AML-193 (cell line): Measurements from ENCODE around the gene HOXB3.

Source experiments
- DNase-seq, 2 experiments: peaks; one replicate each; lab custom pipeline; 2025; lab: John Stamatoyannopoulos, UW

The HOXB3 gene

GRCh38 chr17:48625495-48626244, 35.6 kb upstream of the HOXB3 start:
- DNase-seq, result no peak

GRCh38 chr17:48624544-48625494, 34.8 kb upstream of the HOXB3 start:
- no peak for DNase-seq

DNA sequence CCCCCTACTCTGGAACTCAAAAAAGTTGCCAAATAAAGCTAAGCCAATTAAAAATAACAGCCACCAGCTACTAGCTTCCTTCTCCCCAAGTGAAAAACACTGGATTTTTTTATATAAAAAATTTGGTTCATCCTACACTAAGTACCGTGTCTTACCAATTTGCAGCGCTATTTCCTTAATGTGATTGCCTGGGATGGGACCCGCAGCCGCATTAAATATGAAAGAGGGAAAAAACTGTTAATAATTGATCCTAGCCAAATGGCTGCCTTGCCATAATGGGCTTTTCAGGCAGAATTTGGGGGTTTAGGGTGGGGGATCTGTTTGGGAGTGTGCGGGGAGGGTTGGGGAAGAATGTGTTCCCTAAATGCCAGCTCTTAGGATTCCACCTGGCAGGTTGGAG, 34.1 kb upstream of the HOXB3 start:
- DNase-seq, result no peak

GRCh38 chr17:48623583-48623982, 33.5 kb upstream of the HOXB3 start:
- DNase-seq, result no peak

- no peak for DNase-seq
These were observed 32.8 kb upstream of the HOXB3 start for GRCh38 chr17:48622857-48623256.

DNA sequence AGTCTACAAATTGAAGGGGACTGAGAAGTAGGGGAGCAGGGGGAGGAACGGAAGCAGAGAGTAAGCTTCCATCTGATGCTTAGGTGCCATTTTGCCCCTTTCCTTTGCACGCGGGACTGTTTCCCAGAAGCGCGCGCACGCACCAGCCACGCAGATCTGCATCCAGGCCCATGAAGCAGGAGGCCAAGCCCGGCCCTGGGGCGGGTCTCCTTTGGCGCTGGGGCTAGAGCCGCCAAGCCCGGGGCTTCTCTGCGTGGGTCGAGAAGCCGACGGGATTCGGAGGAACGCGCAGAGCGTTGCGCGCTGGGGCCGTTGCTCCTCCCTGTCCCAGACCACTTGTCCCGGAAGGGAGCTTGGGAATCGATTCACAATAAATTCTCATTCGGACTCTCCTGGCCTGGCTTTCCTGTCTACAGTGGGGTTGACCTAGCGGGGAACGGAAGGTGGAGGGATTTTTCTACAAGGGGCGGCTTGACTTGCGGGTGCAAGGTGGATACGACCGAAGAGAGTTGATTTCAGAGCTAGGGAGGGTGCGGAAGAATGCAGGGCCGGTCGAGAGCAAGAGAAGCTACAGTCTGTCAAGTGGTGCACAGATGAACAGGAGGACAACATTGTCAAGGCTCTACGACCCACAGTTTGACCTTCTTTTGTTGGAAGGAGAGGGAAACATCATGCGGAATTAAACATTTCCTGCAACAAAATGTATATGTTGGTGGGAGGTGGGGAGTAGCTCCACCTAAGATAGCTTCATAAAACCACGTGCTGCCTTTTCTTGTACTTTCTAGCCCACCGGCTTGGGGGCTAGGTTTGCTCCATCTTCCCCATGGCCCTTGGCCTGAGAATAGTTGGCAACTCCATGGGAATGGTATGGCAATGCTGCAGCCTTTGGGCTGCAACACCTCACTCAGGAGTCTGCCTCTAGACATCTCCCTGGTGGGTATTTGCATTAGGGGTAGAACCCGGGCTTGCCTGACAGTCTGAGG, 31.7 kb upstream of the HOXB3 start:
- DNase-seq, result no peak

- DNase-seq, result no peak
These were observed 30.6 kb upstream of the HOXB3 start for GRCh38 chr17:48620461-48621139.

DNA sequence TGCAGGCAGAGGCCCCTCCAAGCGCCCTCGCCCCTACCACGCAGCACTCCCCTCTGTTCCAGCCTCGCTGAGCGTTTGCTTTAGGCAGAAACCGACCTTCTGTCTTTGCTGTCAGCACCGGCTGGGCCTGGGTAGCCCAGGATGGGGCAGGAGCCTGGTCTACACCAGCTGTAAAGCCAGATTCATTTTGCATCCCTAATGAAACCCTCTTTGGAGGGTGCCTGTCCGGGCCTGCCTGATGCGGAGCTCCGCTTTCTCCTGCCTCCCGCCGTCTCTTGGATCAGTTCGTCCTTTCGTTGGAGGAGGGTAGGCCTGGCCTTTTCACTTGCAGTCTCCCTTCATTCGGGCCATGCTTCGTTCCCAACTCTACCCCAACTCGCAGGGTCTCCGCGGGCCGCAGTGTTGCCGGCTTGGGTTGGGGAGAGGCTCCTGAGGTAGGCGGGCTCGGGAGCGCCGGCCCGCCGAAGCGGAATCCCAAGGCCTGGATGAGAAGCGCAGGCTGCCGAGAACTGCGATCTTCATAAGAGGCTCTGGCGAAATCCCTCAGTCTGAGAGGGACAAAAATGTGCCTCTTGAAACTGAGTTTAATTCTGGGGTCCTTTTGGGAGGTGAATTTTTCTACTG, 29.9 kb upstream of the HOXB3 start:
- DNase-seq, result no peak

GRCh38 chr17:48618256-48618896, 28.3 kb upstream of the HOXB3 start:
- peak; percentile 74 to 76 for DNase-seq

DNA sequence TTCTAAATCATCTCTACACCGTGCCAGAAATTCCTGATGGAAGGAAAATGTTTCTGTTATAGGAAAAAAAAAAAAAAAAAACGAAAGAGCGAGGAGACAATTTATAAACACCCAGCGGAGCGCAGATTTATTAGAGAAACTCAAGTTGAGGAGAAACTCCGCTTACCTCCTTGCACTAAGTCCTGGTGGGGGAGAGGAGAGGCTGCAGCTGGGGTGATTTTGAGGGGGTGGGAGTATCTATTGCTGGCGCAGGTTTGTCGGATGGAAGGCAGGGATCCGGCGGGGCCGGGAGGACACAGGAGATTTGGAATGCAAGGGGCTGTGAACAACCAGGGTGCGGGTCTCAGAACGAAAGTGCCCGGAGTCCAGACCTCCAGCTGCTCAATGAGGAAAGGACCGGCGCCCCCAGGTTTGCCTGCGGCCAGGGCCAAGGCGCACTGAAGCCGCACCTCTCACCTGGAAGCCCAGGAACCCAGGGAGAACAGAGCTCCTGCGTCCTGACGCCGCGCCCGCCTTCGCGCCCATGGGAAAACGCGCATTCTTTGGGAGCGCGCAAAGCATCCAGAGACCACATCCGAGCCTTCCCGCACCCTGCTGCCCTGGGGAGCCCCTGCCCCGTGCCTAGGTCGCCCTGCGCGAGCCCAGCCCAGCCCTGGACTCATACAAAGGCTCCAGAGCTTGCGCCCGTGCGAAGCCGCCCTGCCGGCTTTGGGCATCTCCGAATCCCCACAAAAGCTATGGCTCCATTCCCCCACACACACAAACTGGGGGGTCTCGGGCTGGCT, 27.6 kb upstream of the HOXB3 start:
- DNase-seq, result no peak

DNA sequence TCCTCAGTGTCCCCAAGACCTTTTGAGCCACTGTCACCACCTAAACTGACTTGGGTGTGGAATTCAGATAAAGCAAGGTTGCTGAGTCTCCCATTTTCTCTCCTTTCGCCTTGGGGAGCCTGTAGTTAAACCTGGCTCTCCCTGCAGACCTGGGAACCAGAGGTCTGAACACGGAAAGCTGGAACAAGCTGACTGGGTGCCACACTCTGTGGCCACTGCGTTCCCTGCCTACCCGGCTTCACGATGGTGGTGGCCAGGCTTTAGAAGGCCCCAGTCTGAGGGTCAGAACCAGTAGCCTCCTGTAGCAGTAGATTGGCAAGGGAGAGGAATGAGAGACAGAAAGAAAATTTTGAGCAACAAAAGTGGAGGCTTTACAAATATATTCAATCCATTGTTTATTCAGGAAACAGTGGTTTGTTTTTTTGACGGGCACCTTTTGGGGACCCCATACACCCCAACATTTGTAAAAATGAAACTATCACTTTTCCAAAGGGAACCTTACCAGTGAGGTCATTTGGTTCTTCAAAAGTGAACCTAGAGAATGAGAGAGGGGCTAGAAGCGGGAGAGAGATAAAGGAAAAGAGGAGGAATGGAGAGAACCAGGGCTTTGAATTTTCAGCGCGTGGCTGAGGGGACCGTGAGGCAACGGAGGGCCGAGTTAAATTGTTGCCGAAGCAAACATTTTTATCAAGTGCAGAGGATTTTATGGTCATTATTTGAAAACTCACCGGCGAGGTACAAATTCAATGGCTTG, 26.9 kb upstream of the HOXB3 start:
- DNase-seq, result no peak

DNA sequence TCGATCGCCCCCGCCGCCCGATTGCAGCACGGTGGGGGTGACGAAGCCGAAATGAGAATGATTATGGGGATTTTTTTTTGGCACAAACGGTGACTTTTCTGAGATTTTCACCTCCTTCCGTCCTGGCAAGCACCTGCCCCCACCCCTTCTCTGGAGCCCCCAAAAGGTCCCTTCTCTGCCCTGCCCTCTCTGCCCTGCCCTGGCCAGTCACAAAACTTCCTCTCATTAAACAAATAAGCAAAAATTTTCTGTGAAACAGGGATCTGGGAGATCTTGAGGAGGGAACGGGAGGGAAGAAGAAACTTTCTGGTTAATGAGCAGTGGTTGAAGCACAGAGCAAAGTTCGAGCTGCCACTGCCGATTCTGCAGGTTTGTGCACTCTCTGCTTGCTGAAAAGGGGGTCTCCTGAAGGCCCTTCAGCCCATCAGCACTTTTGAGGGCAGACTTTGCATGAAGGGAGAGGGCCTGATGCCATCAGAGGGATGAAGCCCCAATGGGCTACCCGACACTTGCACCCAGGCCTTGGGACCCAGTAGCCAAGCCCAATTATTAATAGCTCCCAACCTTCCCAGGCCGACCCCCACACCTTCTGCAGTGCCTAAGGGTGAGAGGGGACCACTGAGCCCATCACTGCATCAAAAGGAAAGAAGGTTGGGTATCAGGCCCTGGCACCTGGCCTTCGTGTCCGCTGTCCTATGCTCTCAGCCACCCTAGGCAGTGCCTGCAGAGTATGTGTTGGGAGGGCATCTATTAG, 26.1 kb upstream of the HOXB3 start:
- DNase-seq, result no peak

GRCh38 chr17:48615047-48615962, 25.3 kb upstream of the HOXB3 start, which contains the start of gene HOXB8:
Gene HOXB8, minus strand, starts transcription at chr17:48615292. Its CDS starts 588 bp downstream, at chr17:48614704.
- DNase-seq, result no peak

- no peak for DNase-seq
These were observed 24.0 kb upstream of the HOXB3 start for GRCh38 chr17:48613862-48614694.

GRCh38 chr17:48612854-48613691, 23.0 kb upstream of the HOXB3 start:
- DNase-seq, result no peak
